ENCODE data around the gene TBC1D3E.
"Not testable (repeated sequence)": the region's sequence is repeated elsewhere in the genome, so short reads cannot be mapped to it uniquely, and the experiment has no call there.

TBC1D3E gene

DNA sequence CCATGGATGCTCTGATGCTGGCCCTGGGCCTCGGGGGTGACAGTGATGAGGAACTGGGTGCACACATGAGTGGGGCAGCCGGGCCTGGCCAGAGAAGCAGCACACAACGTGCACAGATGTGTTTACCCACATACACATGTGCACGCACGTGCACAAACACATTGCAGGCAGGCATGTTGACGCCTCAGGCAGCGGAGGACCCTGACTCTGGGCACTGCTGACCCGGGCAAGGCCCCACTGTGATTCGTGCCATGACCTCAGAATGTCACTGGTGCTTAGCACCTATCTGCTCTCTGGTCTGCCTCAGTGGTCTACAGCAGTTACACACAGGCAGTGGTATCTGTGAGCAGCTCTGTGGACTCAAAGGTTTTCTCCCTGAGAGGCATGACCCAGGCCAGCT lies at the start of gene TBC1D3E:
Gene TBC1D3E, plus strand, starts transcription at position 301 of the 400 bp plus-strand sequence. CDS start 1,545 bp downstream, outside the sequence.
- DNase-seq: not testable (repeated sequence)

DNA sequence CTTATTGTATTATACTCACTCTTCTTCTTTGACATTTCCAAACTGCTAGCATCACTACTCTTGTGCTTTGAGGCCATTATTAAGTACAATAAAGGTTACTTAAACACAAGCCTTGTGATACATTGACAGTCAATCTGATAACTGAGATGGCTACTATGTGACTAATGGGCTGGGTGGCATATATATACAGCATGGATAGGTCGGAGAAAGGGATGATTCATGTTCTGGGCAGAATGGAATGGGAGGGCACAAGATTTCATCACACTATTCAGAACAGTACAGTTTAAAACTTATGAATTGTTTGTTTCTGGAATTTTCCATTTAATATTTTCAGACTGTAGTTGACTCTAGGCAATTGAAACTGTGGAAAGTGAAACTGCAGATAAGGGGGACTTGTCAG lies 40.4 kb upstream of the TBC1D3E start:
- DNase-seq: not testable (repeated sequence)

DNA sequence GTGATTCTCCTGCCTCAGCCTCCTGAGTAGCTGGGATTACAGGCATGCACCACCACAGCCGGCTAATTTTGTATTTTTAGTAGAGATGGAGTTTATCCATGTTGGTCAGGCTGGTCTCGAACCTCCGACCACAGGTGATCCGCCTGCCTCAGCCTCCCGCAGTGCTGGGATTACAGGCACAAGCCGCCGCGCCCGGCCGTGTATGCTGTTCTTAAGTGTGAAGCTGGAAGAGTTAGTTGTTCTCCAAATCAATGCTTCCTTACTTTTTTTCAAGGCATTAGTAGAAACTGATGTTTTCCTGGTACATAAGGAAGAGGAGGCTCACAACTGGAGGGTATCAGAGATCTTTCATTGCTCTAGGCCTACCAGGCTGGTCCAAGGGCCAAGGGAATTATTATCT lies 39.6 kb upstream of the TBC1D3E start:
- DNase-seq: not testable (repeated sequence)

DNA sequence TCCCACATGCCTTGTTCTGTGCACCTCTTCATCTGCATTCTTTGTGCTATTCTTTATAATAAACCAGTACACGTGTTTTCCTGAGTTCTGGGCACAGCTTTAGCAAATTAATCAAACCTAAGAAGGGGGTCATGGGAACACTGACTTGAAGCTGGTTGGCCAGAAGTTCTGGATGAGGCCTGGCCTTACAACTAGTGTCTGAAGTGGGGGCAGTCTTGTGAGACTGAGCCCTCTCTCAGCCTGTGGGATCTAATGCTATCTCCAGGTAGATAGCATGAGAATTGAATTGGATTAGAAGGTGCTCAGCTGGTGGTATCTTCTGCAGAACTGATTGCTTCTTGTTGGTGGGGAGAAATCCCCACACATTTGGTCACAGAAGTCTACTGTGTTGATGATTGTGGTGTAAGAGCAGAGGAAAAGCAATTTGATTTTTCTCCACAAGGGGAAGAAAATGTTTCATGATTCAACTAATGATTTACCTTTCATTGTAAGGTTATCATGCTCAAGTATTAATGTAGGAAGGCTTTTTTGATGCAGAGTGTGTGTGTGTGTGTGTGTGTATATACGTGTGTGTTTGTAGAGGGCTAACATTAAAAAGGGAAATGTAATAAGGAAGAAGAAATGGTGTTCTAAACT lies 33.6 kb upstream of the TBC1D3E start:
- DNase-seq: not testable (repeated sequence)

DNA sequence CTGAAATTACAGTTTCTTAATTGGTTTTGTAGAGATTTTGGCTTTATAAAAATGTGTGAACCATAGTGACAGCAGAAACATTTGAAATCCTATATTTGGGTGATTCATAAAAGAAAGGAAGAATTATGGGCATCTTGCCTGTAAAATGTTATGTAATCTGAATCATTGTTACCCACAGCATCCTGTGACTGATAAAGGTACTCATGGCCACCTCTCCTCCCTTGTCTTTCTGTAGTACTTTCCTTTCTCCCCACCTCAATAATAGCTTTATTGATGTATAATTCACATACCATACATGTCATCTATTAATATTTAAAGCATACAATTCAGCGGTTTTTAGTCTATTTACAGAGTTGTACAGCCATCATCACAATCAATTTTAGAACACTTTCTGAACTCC lies 28.5 kb upstream of the TBC1D3E start:
- not testable (repeated sequence) for DNase-seq

DNA sequence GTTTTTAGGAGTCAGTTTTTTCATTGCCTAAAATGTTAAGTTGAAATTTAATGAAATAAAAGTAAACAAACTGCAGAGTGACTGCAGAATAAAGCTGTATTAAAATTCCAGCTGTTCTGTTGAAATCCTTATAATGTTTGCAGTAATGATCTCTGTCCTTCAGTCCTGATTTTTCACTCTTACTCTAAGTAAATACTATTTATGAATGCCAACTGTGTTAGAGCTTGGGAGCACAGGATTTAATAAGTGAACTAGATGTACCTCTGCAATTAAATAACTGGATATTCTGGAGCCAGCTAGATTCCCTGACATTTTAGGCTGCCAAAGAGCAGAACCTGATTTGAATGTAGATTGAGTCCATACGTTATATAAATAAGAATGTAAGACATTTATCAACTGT lies 7.9 kb upstream of the TBC1D3E start:
- DNase-seq: not testable (repeated sequence)

DNA sequence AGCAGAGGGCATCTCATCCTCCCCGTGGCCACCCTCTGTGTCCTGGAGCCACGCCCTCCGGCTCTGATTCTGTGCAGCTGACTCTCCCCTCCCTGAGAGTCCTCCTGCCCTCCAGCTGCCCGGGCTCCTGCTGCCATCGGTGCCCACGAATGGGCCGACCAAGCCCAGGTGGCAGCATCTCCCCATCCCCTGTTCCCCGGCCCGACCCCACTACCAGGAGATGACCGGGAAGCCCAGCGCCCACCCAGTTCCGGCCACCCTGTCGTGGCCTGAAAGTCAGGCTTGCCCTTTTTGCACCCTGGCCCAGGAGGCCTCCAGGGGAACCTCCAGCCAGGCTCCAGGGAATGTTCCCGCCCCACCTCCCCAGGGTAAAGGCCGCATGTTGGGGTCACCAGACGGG lies 7.1 kb downstream of the TBC1D3E start:
- not testable (repeated sequence) for DNase-seq
